B cell (primary cell): ENCODE data around the gene KIF3C. TPM values are rescaled to one million over a fixed set of nuclear protein-coding genes. Genes with fewer than 3 reads are reported as not detected.

ENCODE experiments used
- ATAC-seq: fragments of 200-7000 bp; cut with Tn5 transposase; one replicate; pipeline ENCODE4 v1.10.0; 2021; ENCODE audit warnings: low read depth, mild to moderate bottlenecking, moderate number of reproducible peaks, moderate library complexity
- CTCF ChIA-PET: fragments of 350-600 bp; sonication (Branson Sonifier 250); formaldehyde crosslinking; loops from one replicate; lab custom pipeline; 2021; ENCODE audit warnings: antibody characterized with exemption, inconsistent platforms; lab: Charles Lee
- POLR2A ChIA-PET: fragments of 350-600 bp; sonication (Branson Sonifier 250); formaldehyde crosslinking; loops from one replicate; lab custom pipeline; 2021; ENCODE audit warnings: antibody characterized with exemption; lab: Charles Lee
- DNase-seq: peaks from one replicate; pipeline ENCODE4 v3.0.0; 2013
- H2AFZ ChIP-seq: 2 replicates; pipeline ENCODE4 v1.6.1; 2012; ENCODE audit warnings: mild to moderate bottlenecking, low read depth, low read length; ENCODE audit not compliant: insufficient read depth, poor library complexity, severe bottlenecking
- H3K27ac ChIP-seq, 2 donors: 1 replicate in 1 of 2; 2 replicates in 1 of 2; pipeline ENCODE4 v1.5.1; 2012 to 2013; ENCODE audit warnings: low read length in 2 of 2, mild to moderate bottlenecking in 2 of 2, moderate library complexity in 1 of 2
- H3K27me3 ChIP-seq, 4 experiments: fragments of 200-600 bp in 1 of 4; sonication (generic) in 1 of 4; replicated peaks in 1 of 4; 1 replicate in 2 of 4; 2 replicates in 2 of 4; pipeline versions ENCODE4 v1.6.1 to v1.7.0; 2013 to 2016; ENCODE audit warnings: low read length in 3 of 4, mild to moderate bottlenecking in 2 of 4, mixed read lengths in 1 of 4, moderate library complexity in 1 of 4; ENCODE audit not compliant: insufficient read depth in 4 of 4, control insufficient read depth in 3 of 4; ENCODE audit errors: control extremely low read depth in 1 of 4
- H3K36me3 ChIP-seq, 2 experiments: replicated peaks in 1 of 2; 1 replicate in 1 of 2; 2 replicates in 1 of 2; pipeline versions ENCODE4 v1.6.1 to v1.7.1; 2013; ENCODE audit warnings: low read length in 1 of 2; ENCODE audit not compliant: insufficient read depth in 2 of 2, control insufficient read depth in 1 of 2; ENCODE audit errors: control extremely low read depth in 1 of 2, extremely low read depth in 1 of 2
- H3K4me1 ChIP-seq, 2 donors: fragments of 200-600 bp in 1 of 2; sonication (generic) in 1 of 2; 1 replicate in 1 of 2; 2 replicates in 1 of 2; pipeline versions ENCODE4 v1.5.1 to v1.6.1; 2013 to 2017; ENCODE audit warnings: low read length in 2 of 2; ENCODE audit not compliant: control insufficient read depth in 2 of 2, insufficient read depth in 2 of 2
- H3K4me2 ChIP-seq: replicated peaks from 2 replicates; pipeline ENCODE3; 2012; ENCODE audit warnings: mild to moderate bottlenecking, low read depth, low read length; ENCODE audit not compliant: poor library complexity, severe bottlenecking
- H3K4me3 ChIP-seq, 5 experiments: fragments of 200-600 bp in 1 of 5; sonication (generic) in 1 of 5; 1 replicate in 3 of 5; 2 replicates in 2 of 5; pipeline versions ENCODE4 v1.5.1 to v1.7.0; 2011 to 2016; ENCODE audit warnings: low read length in 4 of 5, mild to moderate bottlenecking in 4 of 5, low read depth in 2 of 5, control low read depth in 1 of 5, moderate library complexity in 1 of 5; ENCODE audit not compliant: insufficient read depth in 1 of 5; ENCODE audit errors: control extremely low read depth in 1 of 5, extremely low read depth in 1 of 5
- H3K79me2 ChIP-seq: fragments of 200-600 bp; sonication (generic); one replicate; pipeline ENCODE4 v1.6.0; 2016; ENCODE audit warnings: low read length; ENCODE audit not compliant: control insufficient read depth, insufficient read depth
- H3K9ac ChIP-seq: fragments of 200-600 bp; sonication (generic); 2 replicates; pipeline ENCODE4 v1.6.1; 2017; ENCODE audit warnings: mild to moderate bottlenecking, low read length, moderate library complexity
- H3K9me3 ChIP-seq, 3 donors: one replicate each; pipeline versions ENCODE4 v1.6.1 to v1.7.1; 2013; ENCODE audit warnings: low read length in 2 of 3; ENCODE audit not compliant: control insufficient read depth in 2 of 3, insufficient read depth in 1 of 3; ENCODE audit errors: control extremely low read depth in 1 of 3
- H4K20me1 ChIP-seq: 2 replicates; pipeline ENCODE4 v1.6.0; 2012; ENCODE audit warnings: mild to moderate bottlenecking, low read length; ENCODE audit not compliant: insufficient read depth, control insufficient read depth, poor library complexity, severe bottlenecking
- H3K27ac Mint-ChIP-seq: one replicate; pipeline ENCODE4 v1.8.0; 2021; ENCODE audit warnings: mixed read lengths
- H3K27me3 Mint-ChIP-seq: one replicate; pipeline ENCODE4 v1.8.0; 2021; ENCODE audit warnings: mixed read lengths
- H3K4me1 Mint-ChIP-seq: one replicate; pipeline ENCODE4 v1.8.0; 2021; ENCODE audit warnings: mixed read lengths
- H3K4me3 Mint-ChIP-seq: one replicate; pipeline ENCODE4 v1.8.0; 2021; ENCODE audit warnings: mixed read lengths
- H3K9me3 Mint-ChIP-seq: one replicate; pipeline ENCODE4 v1.8.0; 2022; ENCODE audit warnings: mixed read lengths; ENCODE audit not compliant: insufficient read depth
- EZH2 ChIP-seq: IDR thresholded peaks from 2 replicates; pipeline ENCODE4 v1.6.1; 2012; ENCODE audit warnings: borderline replicate concordance, low read depth, mild to moderate bottlenecking, moderate library complexity, low read length; ENCODE audit not compliant: insufficient read depth, poor library complexity, severe bottlenecking
- WGBS: methylation state at CpG from one replicate; pipeline ENCODE4 v1.1.5; 2013; ENCODE audit warnings: missing lambda C conversion rate; ENCODE audit not compliant: insufficient coverage; 5-methylcytosine and 5-hydroxymethylcytosine counted together
- intact Hi-C: fragments of 100-400 bp; cut with micrococcal nuclease; formaldehyde crosslinking; loops from one replicate; pipeline ENCODE4 v1.10.0; 2022
- polyA plus RNA-seq: library from polyadenylated mRNA; depleted of rRNA; stranded (reverse); fragments of >200 nt; gene quantifications from 2 replicates; pipeline ENCODE4 v1.2.3, GENCODE V29; 2012
- total RNA-seq, 2 donors: library from RNA; stranded (reverse); fragments of 120-200 nt in 1 of 2; gene quantifications; 1 replicate in 1 of 2; 2 replicates in 1 of 2; pipeline versions ENCODE4 v1.2.3 to v1.2.4, GENCODE V29; 2013 to 2022
- TF ChIP-seq, protein P1 (sequence below): fragments of 200-600 bp; IDR thresholded peaks from one replicate; pipeline ENCODE4 v1.8.0; 2022; ENCODE audit warnings: antibody characterized with exemption, mild to moderate bottlenecking

Gene KIF3C
- total and polyA plus RNA-seq, 2 donors (not counting 1 experiment from before 2014, with no cell fraction given) = 0.84 to 4.0 TPM

DNA sequence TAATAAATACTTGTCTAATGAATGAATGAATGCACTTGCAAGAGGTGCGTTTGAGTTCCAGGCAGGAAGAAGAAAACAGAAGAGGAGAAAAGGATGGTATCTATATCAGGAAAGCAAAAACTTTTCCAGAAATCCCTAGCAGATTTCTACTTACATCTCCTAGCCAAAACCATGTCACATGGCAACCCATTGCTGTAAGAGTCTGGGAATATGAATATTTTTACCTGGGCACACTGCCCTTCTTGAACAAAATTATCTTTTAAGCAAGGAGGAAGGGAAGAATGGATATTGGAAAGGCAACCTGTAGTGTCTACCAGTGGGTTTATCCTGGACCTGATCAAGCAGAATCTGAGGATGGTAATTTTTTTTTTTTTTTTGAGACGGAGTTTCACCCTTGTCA, 59.8 kb downstream of the KIF3C start:
- H3K27me3 ChIP-seq = no peaks in the 10 kb centered on the region
- no peak overlapping the region for H3K4me2 ChIP-seq
- Mint-ChIP-seq H3K27me3 (peaks cover 3% of the 10 kb centered on the region), H3K27ac (no peak overlapping the region), H3K4me1 (no peaks in the 10 kb centered on the region), H3K4me3 (no peak overlapping the region), H3K9me3 (no peaks in the 10 kb centered on the region)
- ChIA-PET POLR2A (no interaction called here), CTCF (interaction anchor here (0.6 kb wide), 1 partner anchor 1473 kb away, joined by 3 read pairs; no protein-coding TSS in a partner anchor)
- no peak overlapping the region for H3K9ac ChIP-seq
- TF ChIP-seq, protein P1, sequence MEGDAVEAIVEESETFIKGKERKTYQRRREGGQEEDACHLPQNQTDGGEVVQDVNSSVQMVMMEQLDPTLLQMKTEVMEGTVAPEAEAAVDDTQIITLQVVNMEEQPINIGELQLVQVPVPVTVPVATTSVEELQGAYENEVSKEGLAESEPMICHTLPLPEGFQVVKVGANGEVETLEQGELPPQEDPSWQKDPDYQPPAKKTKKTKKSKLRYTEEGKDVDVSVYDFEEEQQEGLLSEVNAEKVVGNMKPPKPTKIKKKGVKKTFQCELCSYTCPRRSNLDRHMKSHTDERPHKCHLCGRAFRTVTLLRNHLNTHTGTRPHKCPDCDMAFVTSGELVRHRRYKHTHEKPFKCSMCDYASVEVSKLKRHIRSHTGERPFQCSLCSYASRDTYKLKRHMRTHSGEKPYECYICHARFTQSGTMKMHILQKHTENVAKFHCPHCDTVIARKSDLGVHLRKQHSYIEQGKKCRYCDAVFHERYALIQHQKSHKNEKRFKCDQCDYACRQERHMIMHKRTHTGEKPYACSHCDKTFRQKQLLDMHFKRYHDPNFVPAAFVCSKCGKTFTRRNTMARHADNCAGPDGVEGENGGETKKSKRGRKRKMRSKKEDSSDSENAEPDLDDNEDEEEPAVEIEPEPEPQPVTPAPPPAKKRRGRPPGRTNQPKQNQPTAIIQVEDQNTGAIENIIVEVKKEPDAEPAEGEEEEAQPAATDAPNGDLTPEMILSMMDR = no peak
- no peak for TF ChIP-seq EZH2
- H4K20me1 ChIP-seq = no peaks in the 10 kb centered on the region
- ATAC-seq (no peak), DNase-seq (no peak)
- H3K36me3 ChIP-seq = no peaks in the 10 kb centered on the region
- no peaks in the 10 kb centered on the region for H3K4me1 ChIP-seq
- no peaks in the 10 kb centered on the region for H3K79me2 ChIP-seq
- intact Hi-C loops = no loop called here
- no peak overlapping the region for H2AFZ ChIP-seq
- no peak overlapping the region for H3K27ac ChIP-seq
- no CpG with 5 or more reads among the region's 2 CpGs for WGBS
- no peak overlapping the region for H3K4me3 ChIP-seq
- no peaks in the 10 kb centered on the region for H3K9me3 ChIP-seq

DNA sequence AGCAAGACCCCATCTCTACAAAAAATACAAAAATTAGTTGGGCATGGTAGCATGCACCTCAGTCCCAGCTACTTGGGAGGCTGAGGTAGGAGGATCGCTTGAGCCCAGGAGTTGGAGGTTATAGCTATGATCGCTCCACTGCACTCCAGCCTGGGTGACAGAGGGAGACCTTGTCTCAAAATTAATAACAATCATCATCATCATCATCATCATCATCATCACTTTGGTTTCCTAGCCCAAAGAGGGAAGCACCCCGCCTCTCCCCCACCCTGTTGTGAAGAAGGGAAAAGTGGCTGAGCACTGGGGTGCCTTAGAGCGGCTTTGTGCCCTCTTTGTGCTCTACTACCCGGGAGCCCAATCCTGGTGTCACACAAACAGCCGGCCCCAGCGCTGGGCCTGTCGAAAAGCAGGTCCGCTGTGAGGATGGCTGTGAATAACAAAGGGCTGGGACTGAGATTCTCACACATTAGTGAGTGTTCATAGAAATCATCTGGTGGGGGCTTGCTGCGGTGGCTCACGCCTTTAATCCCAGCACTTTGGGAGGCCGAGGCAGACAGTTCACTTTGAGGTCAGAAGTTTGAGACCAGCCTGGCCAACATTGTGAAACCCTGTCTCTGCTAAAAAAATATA, 61.4 kb downstream of the KIF3C start:
- ChIA-PET POLR2A (no interaction called here), CTCF (no interaction called here)
- Mint-ChIP-seq H3K4me3 (no peak overlapping the region), H3K9me3 (no peaks in the 10 kb centered on the region), H3K27me3 (peaks cover 9% of the 10 kb centered on the region), H3K27ac (no peak overlapping the region), H3K4me1 (peaks cover 7% of the 10 kb centered on the region)
- ATAC-seq (no peak), DNase-seq (no peak)
- no peaks in the 10 kb centered on the region for H3K9me3 ChIP-seq
- peaks cover 0 to 5% (median 0%) of the 10 kb centered on the region in 4 experiments for H3K27me3 ChIP-seq
- no peaks in the 10 kb centered on the region for H4K20me1 ChIP-seq
- intact Hi-C loops = no loop called here
- no peak overlapping the region for H3K4me3 ChIP-seq
- H3K79me2 ChIP-seq = no peaks in the 10 kb centered on the region
- H3K4me2 ChIP-seq = no peak overlapping the region
- H3K36me3 ChIP-seq = no peaks in the 10 kb centered on the region
- H2AFZ ChIP-seq = no peak overlapping the region
- TF ChIP-seq EZH2 = no peak
- TF ChIP-seq, protein P1 = no peak
- no peak overlapping the region for H3K9ac ChIP-seq
- 100% methylated on average over 6 of the region's 12 CpGs for WGBS
- H3K4me1 ChIP-seq = peaks cover 0 to 6% of the 10 kb centered on the region in 2 donors
- H3K27ac ChIP-seq = no peak overlapping the region
